Measurements from ENCODE around the gene RFK. TPM values are rescaled to one million over a fixed set of nuclear protein-coding genes. Genes with fewer than 3 reads are reported as not detected.

RFK gene
- total RNA-seq, 1 experiment from 2014 or later = 33.2 TPM

DNA sequence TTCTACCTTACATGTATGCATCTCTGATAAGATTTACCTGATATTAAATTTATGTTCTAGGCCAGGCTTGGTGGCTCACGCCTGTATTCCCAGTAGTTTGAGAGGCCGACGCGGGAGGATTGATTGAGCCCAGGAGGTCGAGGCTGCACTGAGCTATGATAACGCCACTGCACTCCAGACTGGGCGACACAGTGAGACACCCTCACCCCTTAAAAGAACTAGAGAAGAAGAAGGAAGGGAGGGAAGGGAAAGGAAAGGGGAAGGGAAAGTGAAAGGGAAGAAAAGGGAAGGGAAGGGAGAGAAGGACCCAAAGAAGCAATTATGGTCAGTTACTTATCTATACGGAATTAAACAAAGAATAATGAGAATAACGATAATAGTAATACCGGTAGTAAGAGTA is 1.2 kb upstream of the RFK start:
- Histone ChIP-seq H3K4me1 (ENCODE audit: control insufficient read depth, insufficient read depth, low read length) (peaks cover 4% of the 10 kb centered on the region; the same call in 1 of the 2 replicates), H3K4me3 (ENCODE audit: low read depth in 2 of 2, low read length in 2 of 2) (peak overlapping the region; percentile 77 to 84), H3K27me3 (ENCODE audit: control insufficient read depth, insufficient read depth, low read length) (no peaks in the 10 kb centered on the region), H3K36me3 (ENCODE audit: control insufficient read depth, insufficient read depth, low read length) (peaks cover 2% of the 10 kb centered on the region), H3K27ac (ENCODE audit: low read length) (peak overlapping the region; percentile 86; the same call in 1 of the 2 replicates), H3K9me3 (ENCODE audit: control insufficient read depth, insufficient read depth, low read depth, low read length) (no peaks in the 10 kb centered on the region)
- intact Hi-C loops (cut with micrococcal nuclease; ENCODE audit: unreplicated experiment) = no loop called here
- no peak for ATAC-seq
- POLR2A ChIA-PET = interaction anchor here (0.6 kb wide), 1 partner anchor 138 kb away, joined by 3 read pairs; no protein-coding TSS in a partner anchor
- DNase-seq (ENCODE audit: low read depth, low spot score) = no peak
- TF ChIP-seq TCF7L2 (IDR thresholded peaks at IDR 0.05; ENCODE audit: low read depth, low read length) (no peak), SIN3A (IDR thresholded peaks at IDR 0.05; ENCODE audit: borderline replicate concordance, insufficient read depth, low read depth, low read length) (no peak), POLR2AphosphoS5 (IDR thresholded peaks at IDR 0.05; ENCODE audit: low read depth, low read length) (no peak)
- TF ChIP-seq, protein P1, sequence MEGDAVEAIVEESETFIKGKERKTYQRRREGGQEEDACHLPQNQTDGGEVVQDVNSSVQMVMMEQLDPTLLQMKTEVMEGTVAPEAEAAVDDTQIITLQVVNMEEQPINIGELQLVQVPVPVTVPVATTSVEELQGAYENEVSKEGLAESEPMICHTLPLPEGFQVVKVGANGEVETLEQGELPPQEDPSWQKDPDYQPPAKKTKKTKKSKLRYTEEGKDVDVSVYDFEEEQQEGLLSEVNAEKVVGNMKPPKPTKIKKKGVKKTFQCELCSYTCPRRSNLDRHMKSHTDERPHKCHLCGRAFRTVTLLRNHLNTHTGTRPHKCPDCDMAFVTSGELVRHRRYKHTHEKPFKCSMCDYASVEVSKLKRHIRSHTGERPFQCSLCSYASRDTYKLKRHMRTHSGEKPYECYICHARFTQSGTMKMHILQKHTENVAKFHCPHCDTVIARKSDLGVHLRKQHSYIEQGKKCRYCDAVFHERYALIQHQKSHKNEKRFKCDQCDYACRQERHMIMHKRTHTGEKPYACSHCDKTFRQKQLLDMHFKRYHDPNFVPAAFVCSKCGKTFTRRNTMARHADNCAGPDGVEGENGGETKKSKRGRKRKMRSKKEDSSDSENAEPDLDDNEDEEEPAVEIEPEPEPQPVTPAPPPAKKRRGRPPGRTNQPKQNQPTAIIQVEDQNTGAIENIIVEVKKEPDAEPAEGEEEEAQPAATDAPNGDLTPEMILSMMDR (IDR thresholded peaks at IDR 0.05) = no peak
- TF ChIP-seq, protein P2, sequence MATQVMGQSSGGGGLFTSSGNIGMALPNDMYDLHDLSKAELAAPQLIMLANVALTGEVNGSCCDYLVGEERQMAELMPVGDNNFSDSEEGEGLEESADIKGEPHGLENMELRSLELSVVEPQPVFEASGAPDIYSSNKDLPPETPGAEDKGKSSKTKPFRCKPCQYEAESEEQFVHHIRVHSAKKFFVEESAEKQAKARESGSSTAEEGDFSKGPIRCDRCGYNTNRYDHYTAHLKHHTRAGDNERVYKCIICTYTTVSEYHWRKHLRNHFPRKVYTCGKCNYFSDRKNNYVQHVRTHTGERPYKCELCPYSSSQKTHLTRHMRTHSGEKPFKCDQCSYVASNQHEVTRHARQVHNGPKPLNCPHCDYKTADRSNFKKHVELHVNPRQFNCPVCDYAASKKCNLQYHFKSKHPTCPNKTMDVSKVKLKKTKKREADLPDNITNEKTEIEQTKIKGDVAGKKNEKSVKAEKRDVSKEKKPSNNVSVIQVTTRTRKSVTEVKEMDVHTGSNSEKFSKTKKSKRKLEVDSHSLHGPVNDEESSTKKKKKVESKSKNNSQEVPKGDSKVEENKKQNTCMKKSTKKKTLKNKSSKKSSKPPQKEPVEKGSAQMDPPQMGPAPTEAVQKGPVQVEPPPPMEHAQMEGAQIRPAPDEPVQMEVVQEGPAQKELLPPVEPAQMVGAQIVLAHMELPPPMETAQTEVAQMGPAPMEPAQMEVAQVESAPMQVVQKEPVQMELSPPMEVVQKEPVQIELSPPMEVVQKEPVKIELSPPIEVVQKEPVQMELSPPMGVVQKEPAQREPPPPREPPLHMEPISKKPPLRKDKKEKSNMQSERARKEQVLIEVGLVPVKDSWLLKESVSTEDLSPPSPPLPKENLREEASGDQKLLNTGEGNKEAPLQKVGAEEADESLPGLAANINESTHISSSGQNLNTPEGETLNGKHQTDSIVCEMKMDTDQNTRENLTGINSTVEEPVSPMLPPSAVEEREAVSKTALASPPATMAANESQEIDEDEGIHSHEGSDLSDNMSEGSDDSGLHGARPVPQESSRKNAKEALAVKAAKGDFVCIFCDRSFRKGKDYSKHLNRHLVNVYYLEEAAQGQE (IDR thresholded peaks at IDR 0.05; ENCODE audit: insufficient read depth in 1 of 2, low read depth in 2 of 2, low read length in 1 of 2) = no peak
- in situ Hi-C loops (cut with HindIII; ENCODE audit: low pct_unique_long_range_greater_than_20kb, low sequenced_read_pairs) = no loop called here
- BruUV-seq (replicated peaks) = no TSS peak
- CTCF ChIA-PET = no interaction called here

DNA sequence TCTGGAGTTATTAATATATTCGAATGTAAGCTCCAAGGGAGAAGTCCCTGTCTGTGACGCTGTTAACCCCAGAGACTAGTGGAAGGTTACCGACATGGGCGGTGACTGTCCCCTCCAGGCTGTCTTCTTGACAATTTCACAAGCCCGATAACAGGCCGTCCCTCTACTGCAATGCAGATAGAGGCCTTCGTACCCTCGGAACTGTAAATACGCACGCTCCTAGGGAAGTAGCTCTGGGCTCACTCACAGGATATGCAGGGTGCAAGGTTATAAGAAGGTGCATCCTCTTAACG is 680 bp upstream of the RFK start:
- CTCF ChIA-PET = interaction anchor here (0.6 kb wide), 1 partner anchor 260 kb away, joined by 3 read pairs; no protein-coding TSS in a partner anchor

More for the DNA sequence above, 680 bp upstream of the RFK start:
- BruUV-seq (replicated peaks) = no TSS peak
- peak; percentile 71 for ATAC-seq
- DNase-seq (ENCODE audit: low read depth, low spot score) = no peak
- in situ Hi-C loops (cut with HindIII; ENCODE audit: low pct_unique_long_range_greater_than_20kb, low sequenced_read_pairs) (no loop called here), intact Hi-C loops (cut with micrococcal nuclease; ENCODE audit: unreplicated experiment) (no loop called here)
- H3K4me3 ChIP-seq (ENCODE audit: low read depth in 2 of 2, low read length in 2 of 2) = peak overlapping the region; percentile 77 to 84
- peak overlapping the region; percentile 86 for H3K27ac ChIP-seq (ENCODE audit: low read length)
- TF ChIP-seq, protein P1 (IDR thresholded peaks at IDR 0.05) = no peak
- no peak for TF ChIP-seq SIN3A (IDR thresholded peaks at IDR 0.05; ENCODE audit: borderline replicate concordance, insufficient read depth, low read depth, low read length)
- TF ChIP-seq TCF7L2 (IDR thresholded peaks at IDR 0.05; ENCODE audit: low read depth, low read length) = no peak
- TF ChIP-seq POLR2AphosphoS5 (IDR thresholded peaks at IDR 0.05; ENCODE audit: low read depth, low read length) = no peak
- TF ChIP-seq, protein P2 (IDR thresholded peaks at IDR 0.05; ENCODE audit: insufficient read depth in 1 of 2, low read depth in 2 of 2, low read length in 1 of 2) = no peak
- no peaks in the 10 kb centered on the region for H3K27me3 ChIP-seq (ENCODE audit: control insufficient read depth, insufficient read depth, low read length)
- POLR2A ChIA-PET = interaction anchor here (0.6 kb wide), 2 partner anchors 139 to 244 kb away, joined by 3 read pairs; no protein-coding TSS in a partner anchor
- no peaks in the 10 kb centered on the region for H3K9me3 ChIP-seq (ENCODE audit: control insufficient read depth, insufficient read depth, low read depth, low read length)
- H3K36me3 ChIP-seq (ENCODE audit: control insufficient read depth, insufficient read depth, low read length) = peaks cover 2% of the 10 kb centered on the region
- H3K4me1 ChIP-seq (ENCODE audit: control insufficient read depth, insufficient read depth, low read length) = peaks cover 4% of the 10 kb centered on the region; the same call in 1 of the 2 replicates
